ENCODE data around the gene VAC14. TPM values are rescaled to one million over a fixed set of nuclear protein-coding genes. Genes with fewer than 3 reads are reported as not detected.
"Not testable (repeated sequence)": the region's sequence is repeated elsewhere in the genome, so short reads cannot be mapped to it uniquely, and the experiment has no call there.

The VAC14 gene
- total and polyA plus RNA-seq, 5 donors from 2014 or later: 27.0 to 38.8 (median 30.1) TPM

DNA sequence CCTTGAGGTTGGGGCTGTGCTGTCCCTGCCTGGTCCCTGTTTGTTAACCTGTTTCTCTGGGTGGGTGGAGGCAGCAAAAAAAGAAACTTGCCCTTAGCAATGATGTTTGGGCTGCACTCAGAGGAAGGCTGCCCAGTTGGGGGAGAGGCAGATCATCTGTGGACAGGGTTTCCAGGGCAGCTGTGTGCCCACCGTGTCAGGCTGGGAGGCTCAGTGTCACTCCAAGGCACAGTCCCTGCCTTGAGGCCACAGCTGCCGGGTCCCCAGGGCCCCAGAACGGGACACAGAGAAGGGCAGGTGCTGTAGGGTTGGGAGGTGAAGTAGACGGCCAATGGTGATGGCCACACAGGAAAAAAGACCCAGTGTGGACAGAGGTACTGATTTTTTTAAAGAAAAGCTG is 150.7 kb downstream of the VAC14 start:
- Mint-ChIP-seq H3K36me3 (no peaks in the 10 kb centered on the region), H3K4me1 (peaks cover 0 to 7% (median 3%) of the 10 kb centered on the region in 4 donors), H3K27me3 (no peaks in the 10 kb centered on the region), H3K9me3 (no peaks in the 10 kb centered on the region), H3K4me3 (no peak overlapping the region), H3K27ac (peak overlapping the region in 1 of 3 donors; percentile 36)
- H3K36me3 ChIP-seq (ENCODE audit: control insufficient read depth, insufficient read depth, low read length): no peaks in the 10 kb centered on the region
- no peaks in the 10 kb centered on the region for H3K9me3 ChIP-seq (ENCODE audit: control insufficient read depth in 2 of 2, low read length in 2 of 2)
- no peak overlapping the region for H3K4me3 ChIP-seq (ENCODE audit: low read depth, low read length)
- DNase-seq: no peak
- H3K4me1 ChIP-seq (ENCODE audit: control insufficient read depth, insufficient read depth, low read length, poor library complexity, severe bottlenecking): no peaks in the 10 kb centered on the region
- no peaks in the 10 kb centered on the region for H3K27me3 ChIP-seq (ENCODE audit: control insufficient read depth, insufficient read depth, low read length)
- no peak for ATAC-seq (ENCODE audit: low read depth in 2 of 2)
- no peak overlapping the region for H3K27ac ChIP-seq (ENCODE audit: insufficient read depth, low read length, poor library complexity, severe bottlenecking)

DNA sequence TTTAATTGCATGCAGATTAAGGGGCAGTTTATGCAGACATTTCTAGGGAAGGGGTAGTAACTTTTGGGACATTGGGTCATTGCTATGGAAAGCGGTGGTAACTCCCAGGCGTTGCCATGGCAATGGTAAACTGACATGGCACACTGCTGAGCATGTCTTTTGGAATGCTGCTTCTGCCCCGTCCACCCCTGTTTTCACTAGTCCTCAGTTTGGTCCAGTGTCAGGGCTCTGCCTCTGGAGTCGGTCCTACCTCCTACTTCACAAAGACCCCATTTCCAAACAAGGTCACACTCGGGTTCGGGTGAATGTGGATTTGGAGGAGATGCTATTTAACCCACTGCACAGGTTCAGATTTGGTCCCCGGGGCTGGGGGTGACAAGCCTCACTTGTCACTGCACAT is 151.7 kb downstream of the VAC14 start:
- Mint-ChIP-seq H3K9me3 (no peaks in the 10 kb centered on the region), H3K27me3 (peaks cover 1% of the 10 kb centered on the region), H3K4me1 (peaks cover 0 to 6% (median 3%) of the 10 kb centered on the region in 4 donors), H3K36me3 (no peaks in the 10 kb centered on the region), H3K4me3 (no peak overlapping the region), H3K27ac (peak overlapping the region in 1 of 3 donors; percentile 27)
- no peaks in the 10 kb centered on the region for H3K9me3 ChIP-seq (ENCODE audit: control insufficient read depth in 2 of 2, low read length in 2 of 2)
- ATAC-seq (ENCODE audit: low read depth in 2 of 2): no peak
- H3K4me1 ChIP-seq (ENCODE audit: control insufficient read depth, insufficient read depth, low read length, poor library complexity, severe bottlenecking): no peaks in the 10 kb centered on the region
- no peak for DNase-seq
- no peak overlapping the region for H3K4me3 ChIP-seq (ENCODE audit: low read depth, low read length)
- H3K36me3 ChIP-seq (ENCODE audit: control insufficient read depth, insufficient read depth, low read length): no peaks in the 10 kb centered on the region
- H3K27me3 ChIP-seq (ENCODE audit: control insufficient read depth, insufficient read depth, low read length): no peaks in the 10 kb centered on the region
- no peak overlapping the region for H3K27ac ChIP-seq (ENCODE audit: insufficient read depth, low read length, poor library complexity, severe bottlenecking)

DNA sequence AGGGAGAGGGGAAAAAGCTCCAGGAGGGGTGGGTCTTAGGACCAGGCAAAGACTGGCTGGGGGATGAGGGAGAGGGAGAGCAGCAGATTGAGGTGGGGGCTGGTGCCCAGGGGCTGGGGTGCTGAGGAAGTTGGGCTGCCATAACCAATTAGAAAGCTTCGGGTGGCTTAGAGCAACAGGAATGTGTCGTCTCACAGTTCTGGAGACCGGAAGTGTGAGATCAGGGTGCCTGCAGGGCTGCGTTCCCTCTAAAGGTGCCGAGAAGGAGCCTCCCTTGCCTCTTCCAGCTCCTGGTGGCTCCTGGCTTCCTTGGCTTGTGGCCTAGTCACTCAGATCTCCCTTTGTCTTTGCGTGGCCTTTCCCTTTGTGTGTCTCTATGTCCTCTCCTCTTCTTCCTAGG is 152.4 kb downstream of the VAC14 start:
- no peak overlapping the region for H3K4me3 ChIP-seq (ENCODE audit: low read depth, low read length)
- no peaks in the 10 kb centered on the region for H3K36me3 ChIP-seq (ENCODE audit: control insufficient read depth, insufficient read depth, low read length)
- H3K4me1 ChIP-seq (ENCODE audit: control insufficient read depth, insufficient read depth, low read length, poor library complexity, severe bottlenecking): no peaks in the 10 kb centered on the region
- Mint-ChIP-seq H3K36me3 (no peaks in the 10 kb centered on the region), H3K4me3 (no peak overlapping the region), H3K9me3 (no peaks in the 10 kb centered on the region), H3K27me3 (peaks cover 6% of the 10 kb centered on the region), H3K4me1 (peaks cover 0 to under 1% (median under 1%) of the 10 kb centered on the region in 4 donors), H3K27ac (peak overlapping the region in 1 of 3 donors; percentile 27)
- DNase-seq (no peak), ATAC-seq (ENCODE audit: low read depth in 2 of 2) (no peak)
- H3K9me3 ChIP-seq (ENCODE audit: control insufficient read depth in 2 of 2, low read length in 2 of 2): no peaks in the 10 kb centered on the region
- H3K27ac ChIP-seq (ENCODE audit: insufficient read depth, low read length, poor library complexity, severe bottlenecking): no peak overlapping the region
- no peaks in the 10 kb centered on the region for H3K27me3 ChIP-seq (ENCODE audit: control insufficient read depth, insufficient read depth, low read length)

DNA sequence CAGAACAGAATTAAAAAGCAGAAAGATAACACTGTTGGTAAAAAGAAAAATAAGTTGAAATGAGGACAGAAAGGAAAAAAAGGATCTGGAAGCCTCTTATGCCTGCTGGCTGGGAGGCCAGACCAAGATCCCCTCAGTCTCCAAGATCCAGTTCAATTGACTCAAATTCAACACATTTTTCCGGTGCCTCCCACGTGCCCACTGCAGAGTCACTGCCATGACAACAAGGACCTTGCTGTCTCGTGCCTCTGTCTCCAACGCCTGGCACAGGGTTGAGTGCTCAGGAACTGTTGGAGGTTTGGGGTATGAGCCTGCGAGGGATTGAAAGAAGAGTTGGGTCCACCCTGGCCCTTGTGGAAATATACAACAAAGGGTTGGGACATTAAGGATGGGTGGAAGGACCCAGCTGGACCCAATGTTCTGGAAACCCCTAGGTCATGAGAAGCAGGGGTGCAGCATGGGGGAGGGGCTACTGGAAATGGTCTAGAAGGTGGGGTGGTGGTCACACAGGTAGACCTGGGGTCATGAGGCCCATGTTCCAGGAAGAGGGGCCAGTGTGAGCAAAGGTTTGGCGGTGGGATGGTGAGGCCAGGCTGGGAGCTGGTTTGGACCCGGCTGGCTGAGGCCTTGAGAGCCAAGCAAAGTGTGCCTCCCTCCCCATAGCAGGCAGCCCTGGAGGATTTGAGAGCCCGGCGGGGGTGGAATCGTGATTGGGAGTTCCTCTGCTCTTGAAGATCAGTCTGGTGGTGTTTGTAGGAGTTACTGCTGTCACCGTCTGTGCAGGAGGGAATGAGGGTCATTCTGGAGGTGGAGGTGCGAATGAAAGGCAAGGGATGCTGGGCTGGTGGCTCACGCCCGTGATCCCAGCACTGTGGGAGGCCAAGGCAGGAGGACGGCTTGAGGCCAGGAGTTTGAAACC is 153.3 kb downstream of the VAC14 start:
- Histone ChIP-seq H3K4me3 (ENCODE audit: low read depth, low read length) (no peak overlapping the region), H3K27ac (ENCODE audit: insufficient read depth, low read length, poor library complexity, severe bottlenecking) (no peak overlapping the region), H3K36me3 (ENCODE audit: control insufficient read depth, insufficient read depth, low read length) (no peaks in the 10 kb centered on the region), H3K4me1 (ENCODE audit: control insufficient read depth, insufficient read depth, low read length, poor library complexity, severe bottlenecking) (no peaks in the 10 kb centered on the region), H3K9me3 (ENCODE audit: control insufficient read depth in 2 of 2, low read length in 2 of 2) (no peaks in the 10 kb centered on the region), H3K27me3 (ENCODE audit: control insufficient read depth, insufficient read depth, low read length) (no peaks in the 10 kb centered on the region)
- H3K36me3 Mint-ChIP-seq: no peaks in the 10 kb centered on the region
- no peak for ATAC-seq (ENCODE audit: low read depth in 2 of 2)
- H3K4me1 Mint-ChIP-seq: no peaks in the 10 kb centered on the region
- peaks cover 6% of the 10 kb centered on the region for H3K27me3 Mint-ChIP-seq
- peak overlapping the region in 1 of 3 donors; percentile 57 for H3K27ac Mint-ChIP-seq
- no peaks in the 10 kb centered on the region for H3K9me3 Mint-ChIP-seq
- no peak for DNase-seq
- H3K4me3 Mint-ChIP-seq: no peak overlapping the region

DNA sequence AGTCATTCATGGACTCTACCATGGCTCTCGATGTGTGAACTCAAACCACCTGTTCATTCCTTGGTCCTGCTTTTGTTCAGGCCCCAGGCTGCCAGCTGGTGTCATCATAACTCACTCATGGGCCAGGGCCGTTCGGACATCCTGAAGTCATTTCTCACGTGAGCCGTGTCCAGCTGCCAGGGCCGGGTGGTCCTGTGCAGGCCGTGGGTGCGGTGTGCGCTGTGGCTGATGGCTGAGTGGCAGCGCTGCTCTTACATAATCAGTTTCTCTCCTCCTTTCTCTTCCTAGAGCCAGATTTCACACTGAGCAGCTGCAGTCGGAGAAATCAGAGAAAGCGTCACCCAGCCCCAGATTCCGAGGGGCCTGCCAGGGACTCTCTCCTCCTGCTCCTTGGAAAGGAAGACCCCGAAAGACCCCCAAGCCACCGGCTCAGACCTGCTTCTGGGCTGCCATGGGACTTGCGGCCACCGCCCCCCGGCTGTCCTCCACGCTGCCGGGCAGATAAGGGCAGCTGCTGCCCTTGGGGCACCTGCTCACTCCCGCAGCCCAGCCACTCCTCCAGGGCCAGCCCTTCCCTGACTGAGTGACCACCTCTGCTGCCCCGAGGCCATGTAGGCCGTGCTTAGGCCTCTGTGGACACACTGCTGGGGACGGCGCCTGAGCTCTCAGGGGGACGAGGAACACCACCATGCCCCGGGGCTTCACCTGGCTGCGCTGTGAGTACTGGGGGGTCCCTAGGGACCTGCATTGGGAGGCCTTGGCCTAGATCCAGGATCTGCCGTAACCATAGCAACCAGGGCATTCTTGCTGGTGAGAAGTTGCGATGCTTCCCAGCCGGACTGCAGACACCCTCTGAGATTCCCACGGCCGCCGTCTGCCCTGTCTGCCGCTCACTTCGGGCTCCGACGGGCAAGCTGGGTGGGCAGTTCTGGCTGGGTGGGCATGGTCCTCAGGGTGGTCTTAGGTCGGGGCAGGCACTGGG is 154.4 kb downstream of the VAC14 start, which contains the start of gene IL34:
Gene IL34, plus strand, starts transcription at position 300 of the 982 bp plus-strand sequence. Its CDS starts 389 bp downstream, at position 689.
- ATAC-seq (ENCODE audit: low read depth in 2 of 2): no peak
- no peak within 1 kb of the TSS for H3K4me3 Mint-ChIP-seq
- DNase-seq: no peak
- H3K9me3 Mint-ChIP-seq: no peaks in the 10 kb centered on the region
- no peak within 1 kb of the TSS for H3K27ac Mint-ChIP-seq
- Histone ChIP-seq H3K4me3 (ENCODE audit: low read depth, low read length) (no peak within 1 kb of the TSS), H3K27ac (ENCODE audit: insufficient read depth, low read length, poor library complexity, severe bottlenecking) (no peak within 1 kb of the TSS), H3K27me3 (ENCODE audit: control insufficient read depth, insufficient read depth, low read length) (no peaks in the 10 kb centered on the region), H3K9me3 (ENCODE audit: control insufficient read depth in 2 of 2, low read length in 2 of 2) (no peaks in the 10 kb centered on the region), H3K4me1 (ENCODE audit: control insufficient read depth, insufficient read depth, low read length, poor library complexity, severe bottlenecking) (no peaks in the 10 kb centered on the region), H3K36me3 (ENCODE audit: control insufficient read depth, insufficient read depth, low read length) (no peaks in the 10 kb centered on the region)
- H3K27me3 Mint-ChIP-seq: peaks cover 11% of the 10 kb centered on the region
- H3K36me3 Mint-ChIP-seq: no peaks in the 10 kb centered on the region
- no peaks in the 10 kb centered on the region for H3K4me1 Mint-ChIP-seq

DNA sequence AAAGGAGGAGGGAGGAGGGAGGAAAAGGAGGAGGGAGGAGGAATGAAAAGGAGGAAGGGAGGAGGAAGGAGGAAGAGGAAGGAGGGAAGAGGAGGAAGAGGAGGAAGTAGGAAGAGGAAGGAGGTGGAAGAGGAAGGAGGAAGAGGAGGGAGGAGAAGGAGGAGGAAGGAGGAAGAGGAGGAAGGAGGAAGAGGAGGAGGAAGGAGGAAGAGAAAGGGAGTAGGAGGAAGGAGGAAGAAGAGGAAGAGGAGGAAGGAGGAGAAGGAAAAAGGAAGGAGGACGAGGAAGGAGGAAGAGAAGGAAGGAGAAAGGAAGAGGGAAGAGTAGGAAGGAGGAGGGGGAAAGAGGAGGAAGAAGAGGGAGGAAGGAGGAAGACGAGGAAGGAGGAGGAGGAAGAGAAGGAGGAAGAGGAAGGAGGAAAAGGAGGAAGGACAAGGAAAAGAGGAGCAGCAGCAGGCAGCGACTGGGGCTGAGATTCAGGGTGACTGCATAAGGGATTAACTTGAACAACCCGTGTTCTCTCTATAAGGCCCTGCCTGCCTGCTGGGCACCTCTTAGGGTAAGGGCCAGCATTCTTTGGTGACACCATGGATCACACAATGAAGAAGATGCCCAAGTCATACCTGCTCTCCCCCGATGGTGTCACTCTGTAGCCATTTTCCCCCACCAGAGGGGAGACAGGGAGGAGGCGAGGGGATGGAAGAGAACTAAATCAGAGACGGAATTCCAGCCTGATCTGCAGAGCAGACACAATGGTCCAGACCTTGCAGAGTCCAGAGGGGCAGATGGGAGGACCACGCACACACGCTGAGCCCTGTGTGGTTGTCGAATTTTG is 156.0 kb downstream of the VAC14 start:
- no peak for ATAC-seq (ENCODE audit: low read depth in 2 of 2)
- no peak overlapping the region for H3K4me3 Mint-ChIP-seq
- H3K4me1 Mint-ChIP-seq: no peaks in the 10 kb centered on the region
- no peaks in the 10 kb centered on the region for H3K36me3 Mint-ChIP-seq
- H3K27me3 Mint-ChIP-seq: peaks cover 12% of the 10 kb centered on the region
- no peak for DNase-seq
- no peak overlapping the region for H3K4me3 ChIP-seq (ENCODE audit: low read depth, low read length)
- H3K27me3 ChIP-seq (ENCODE audit: control insufficient read depth, insufficient read depth, low read length): no peaks in the 10 kb centered on the region
- no peaks in the 10 kb centered on the region for H3K9me3 ChIP-seq (ENCODE audit: control insufficient read depth in 2 of 2, low read length in 2 of 2)
- H3K27ac ChIP-seq (ENCODE audit: insufficient read depth, low read length, poor library complexity, severe bottlenecking): no peak overlapping the region
- no peaks in the 10 kb centered on the region for H3K4me1 ChIP-seq (ENCODE audit: control insufficient read depth, insufficient read depth, low read length, poor library complexity, severe bottlenecking)
- H3K9me3 Mint-ChIP-seq: no peaks in the 10 kb centered on the region
- no peak overlapping the region for H3K27ac Mint-ChIP-seq
- H3K36me3 ChIP-seq (ENCODE audit: control insufficient read depth, insufficient read depth, low read length): no peaks in the 10 kb centered on the region

DNA sequence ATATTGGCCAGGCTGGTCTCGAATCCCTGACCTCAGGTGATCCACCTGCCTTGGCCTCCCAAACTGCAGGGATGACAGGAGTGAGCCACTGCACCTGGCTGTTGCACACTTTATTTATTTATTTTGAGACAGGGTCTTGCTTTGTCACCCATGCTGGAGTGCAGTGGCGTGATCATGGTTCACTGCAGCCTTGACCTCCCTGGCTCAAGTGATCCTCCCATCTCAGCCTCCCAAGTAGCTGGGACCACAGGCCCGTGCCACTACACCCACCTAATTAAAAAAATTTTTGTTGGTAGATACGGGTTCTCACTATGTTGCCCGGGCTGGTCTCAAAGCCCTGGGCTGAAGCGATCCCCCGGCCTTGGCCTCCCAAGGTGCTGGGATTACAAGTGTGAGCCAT is 157.7 kb downstream of the VAC14 start:
- not testable (repeated sequence) for H3K27ac ChIP-seq (ENCODE audit: insufficient read depth, low read length, poor library complexity, severe bottlenecking); H3K9me3 Mint-ChIP-seq; H3K4me1 Mint-ChIP-seq; H3K36me3 ChIP-seq (ENCODE audit: control insufficient read depth, insufficient read depth, low read length); H3K4me3 Mint-ChIP-seq; DNase-seq; ATAC-seq (ENCODE audit: low read depth in 2 of 2); H3K9me3 ChIP-seq (ENCODE audit: control insufficient read depth in 2 of 2, low read length in 2 of 2); H3K4me3 ChIP-seq (ENCODE audit: low read depth, low read length); H3K4me1 ChIP-seq (ENCODE audit: control insufficient read depth, insufficient read depth, low read length, poor library complexity, severe bottlenecking); H3K27ac Mint-ChIP-seq; H3K27me3 ChIP-seq (ENCODE audit: control insufficient read depth, insufficient read depth, low read length); H3K36me3 Mint-ChIP-seq
- peaks cover 12% of the 10 kb centered on the region for H3K27me3 Mint-ChIP-seq
